HepG2 (cell line): ENCODE measurements around the gene RAB43. TPM values are rescaled to one million over a fixed set of nuclear protein-coding genes. Genes with fewer than 3 reads are reported as not detected.

Source experiments
- ADNP ChIP-seq: sonication (generic); formaldehyde crosslinking; IDR thresholded peaks from 2 replicates; pipeline ENCODE4 v1.4.0; 2020; ENCODE audit warnings: missing genetic modification reagents
- EHMT2 ChIP-seq: fragments of 200-600 bp; sonication (generic); IDR thresholded peaks from 2 replicates; pipeline ENCODE4 v1.7.0; 2017; ENCODE audit warnings: antibody characterized with exemption, low read depth, low read length, borderline replicate concordance
- ELF3 ChIP-seq: IDR thresholded peaks from 2 replicates; pipeline ENCODE4 v1.6.1; 2016; ENCODE audit warnings: missing genetic modification reagents, missing compliant biosample characterization
- ELF4 ChIP-seq: sonication (generic); formaldehyde crosslinking; IDR thresholded peaks from 2 replicates; pipeline ENCODE4 v1.5.0; 2020; ENCODE audit warnings: missing genetic modification reagents, mild to moderate bottlenecking, moderate library complexity, borderline replicate concordance
- EP300 ChIP-seq, 3 experiments: sonication (generic) in 1 of 3; formaldehyde crosslinking in 1 of 3; IDR thresholded peaks; 2 replicates each; pipeline versions ENCODE4 v1.5.1 to v1.6.1; 2011 to 2020; ENCODE audit warnings: low read depth in 2 of 3, low read length in 2 of 3, borderline replicate concordance in 1 of 3, improper control_type of control experiment in 1 of 3, mild to moderate bottlenecking in 1 of 3, missing genetic modification reagents in 1 of 3, moderate library complexity in 1 of 3
- HOXA3 ChIP-seq: sonication (generic); formaldehyde crosslinking; IDR thresholded peaks from 2 replicates; pipeline ENCODE4 v1.5.0; 2020; ENCODE audit warnings: missing genetic modification reagents
- MIER2 ChIP-seq: IDR thresholded peaks from 2 replicates; pipeline ENCODE4 v1.6.1; 2016; ENCODE audit warnings: missing biosample characterization, missing genetic modification reagents
- TEF ChIP-seq: sonication (generic); formaldehyde crosslinking; IDR thresholded peaks from 2 replicates; pipeline ENCODE4 v1.5.0; 2020; ENCODE audit warnings: missing genetic modification reagents
- ZFY ChIP-seq: sonication (generic); formaldehyde crosslinking; IDR thresholded peaks from 2 replicates; pipeline ENCODE4 v1.4.0; 2020; ENCODE audit warnings: missing genetic modification reagents
- ZNF225 ChIP-seq: sonication (generic); formaldehyde crosslinking; IDR thresholded peaks from 2 replicates; pipeline ENCODE4 v1.4.0; 2020; ENCODE audit warnings: mild to moderate bottlenecking, missing genetic modification reagents
- ZNF362 ChIP-seq: sonication (generic); formaldehyde crosslinking; IDR thresholded peaks from 2 replicates; pipeline ENCODE4 v1.4.0; 2020; ENCODE audit warnings: missing genetic modification reagents, mild to moderate bottlenecking, borderline replicate concordance
- ZNF589 ChIP-seq: sonication (generic); formaldehyde crosslinking; conservative IDR thresholded peaks from 2 replicates; pipeline ENCODE4 v1.8.0; 2022; ENCODE audit warnings: mild to moderate bottlenecking, moderate library complexity, missing genetic modification reagents
- ZNF687 ChIP-seq: sonication (generic); formaldehyde crosslinking; IDR thresholded peaks from 2 replicates; pipeline ENCODE4 v1.5.1; 2020; ENCODE audit warnings: mild to moderate bottlenecking, missing genetic modification reagents, moderate library complexity
- polyA plus RNA-seq, 8 experiments: library from polyadenylated mRNA; depleted of rRNA in 3 of 8; stranded (reverse) in 7 of 8; unstranded in 1 of 8; fragments of >200 nt; fragmentation: Illumina TruSeq in 4 of 8; extraction: Trizol in 4 of 8; gene quantifications; 2 replicates each; pipeline versions ENCODE4 v1.2.1 to v1.2.3, GENCODE V29; 2011 to 2016; ENCODE audit warnings: low read depth in 4 of 8, missing spikeins in 1 of 8, mixed read lengths in 1 of 8; ENCODE audit not compliant: insufficient read depth in 1 of 8
- total RNA-seq, 5 experiments: library from RNA; depleted of rRNA; stranded (reverse); fragments of >200 nt; fragmentation: Illumina TruSeq; extraction: Trizol; gene quantifications; 2 replicates each; pipeline ENCODE4 v1.2.3, GENCODE V29; 2016; ENCODE audit warnings: low read depth in 1 of 5

Gene RAB43
- total and polyA plus RNA-seq, 2 of the 13 experiments (the other 11 are each of a cell fraction or from before 2014, with no cell fraction given) = 11.8 to 18.4 TPM

GRCh38 chr3:129122412-129123011 is 908 bp upstream of the RAB43 start (continued):
- TF ChIP-seq ZNF362 (no peak), ZNF589 (no peak), ZNF687 (CRISPR knock-in tag) (peak; percentile 82), ADNP (no peak), EP300 (IDR thresholded peaks at IDR 0.05; ENCODE audit: low read depth in 2 of 2, low read length in 2 of 2) (no peak), EP300 (CRISPR knock-in tag; IDR thresholded peaks at IDR 0.05; ENCODE audit: borderline replicate concordance) (no peak), TEF (CRISPR knock-in tag) (no peak), ZNF225 (CRISPR knock-in tag) (peak; percentile 62; the same call in 1 of the 2 replicates), EHMT2 (no peak), ELF4 (no peak), ELF3 (CRISPR knock-in tag) (no peak), ZFY (CRISPR knock-in tag) (peak; percentile 60), HOXA3 (CRISPR knock-in tag) (no peak), MIER2 (CRISPR knock-in tag) (no peak)
